GM21528 (cell line): ENCODE measurements around the gene CHRDL1.

Experiments used
- ATAC-seq: cut with Tn5 transposase; IDR thresholded peaks from one replicate; pipeline ENCODE4 v1.9.1; 2021; ENCODE audit warnings: mild to moderate bottlenecking, moderate library complexity; ENCODE audit not compliant: unreplicated experiment, low FRiP score

Gene CHRDL1

DNA sequence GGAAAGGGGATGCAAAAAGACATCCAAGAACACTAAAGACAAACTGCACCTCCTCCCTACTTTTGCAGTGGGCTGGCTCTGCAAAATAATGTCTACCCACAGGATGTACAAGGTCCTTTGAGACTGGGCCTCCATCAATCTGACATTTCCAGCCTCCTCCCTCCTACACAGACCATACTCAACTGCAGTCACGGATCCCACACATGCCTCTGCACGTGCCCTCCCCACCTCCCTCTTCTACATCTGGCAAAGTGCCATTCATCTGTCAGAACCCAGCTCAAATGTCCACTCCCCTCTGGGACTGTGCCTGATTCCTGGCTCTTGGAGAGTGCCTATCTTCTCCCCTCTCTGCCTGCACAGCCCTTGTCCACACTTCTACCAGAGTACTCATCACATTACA is 50.3 kb downstream of the CHRDL1 start:
- no peak for ATAC-seq

DNA sequence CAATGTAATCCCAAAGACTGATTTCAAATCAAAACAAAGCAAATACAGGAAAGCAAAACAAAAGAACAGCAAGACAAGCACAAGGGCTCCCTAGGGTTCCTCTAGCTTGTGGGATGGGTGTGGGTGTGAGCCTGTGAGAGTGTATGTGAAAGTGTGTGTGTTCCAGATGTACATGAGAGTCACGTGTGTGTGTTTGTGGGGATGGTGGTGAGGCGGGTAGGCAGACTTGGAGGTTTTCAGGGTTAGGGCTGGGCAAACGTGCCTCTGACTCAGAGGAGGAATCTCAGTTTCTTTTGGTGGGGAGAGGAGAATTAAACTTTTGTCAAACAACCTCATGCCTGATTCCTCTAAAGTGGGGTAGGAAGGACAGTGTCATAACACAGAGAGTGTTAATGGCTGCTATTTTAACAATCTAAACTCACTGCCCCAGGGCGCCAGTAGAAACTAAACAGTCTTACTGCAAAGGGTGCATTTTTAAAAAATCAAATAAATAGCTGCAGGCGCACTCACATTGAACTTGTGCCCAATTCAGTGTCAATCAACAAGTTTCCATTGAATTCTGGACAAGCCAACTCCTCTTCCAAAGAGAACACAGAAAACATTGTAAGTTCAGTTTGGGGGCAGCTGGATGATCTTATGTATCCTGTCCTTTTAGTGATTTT is 51.8 kb downstream of the CHRDL1 start:
- ATAC-seq: peak; percentile 68

GRCh38 chrX:110741213-110741796 is 54.3 kb downstream of the CHRDL1 start:
- ATAC-seq: no peak

DNA sequence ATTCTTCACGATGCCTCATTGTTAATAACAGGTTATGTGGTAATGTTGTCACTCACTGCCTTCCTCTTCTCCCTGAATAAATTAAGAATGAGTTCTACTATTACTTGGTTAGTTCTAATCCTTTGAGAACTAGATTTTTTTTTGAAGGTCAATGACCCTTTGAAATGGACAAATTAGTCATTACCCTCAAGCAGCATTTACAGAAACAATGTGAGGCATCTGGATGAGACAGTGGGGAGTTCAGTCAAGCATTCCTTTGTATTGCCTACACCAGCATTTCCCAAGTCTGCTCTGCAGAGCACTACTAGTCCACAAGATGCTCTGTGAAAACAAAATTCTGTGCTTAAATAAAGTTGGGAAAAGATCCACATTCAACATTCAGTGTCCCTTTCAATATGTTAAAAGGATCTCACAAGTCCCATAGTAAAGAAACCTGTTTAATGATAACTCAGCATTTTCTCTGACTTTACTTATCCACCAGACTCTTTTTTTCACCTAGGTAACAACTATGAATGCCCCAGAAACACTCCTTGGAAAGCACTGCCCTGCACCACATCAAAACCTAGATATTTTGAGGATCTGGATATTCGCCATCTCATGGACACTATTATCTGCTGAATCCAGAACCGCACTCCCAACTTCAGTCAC is 60.6 kb downstream of the CHRDL1 start:
- no peak for ATAC-seq

DNA sequence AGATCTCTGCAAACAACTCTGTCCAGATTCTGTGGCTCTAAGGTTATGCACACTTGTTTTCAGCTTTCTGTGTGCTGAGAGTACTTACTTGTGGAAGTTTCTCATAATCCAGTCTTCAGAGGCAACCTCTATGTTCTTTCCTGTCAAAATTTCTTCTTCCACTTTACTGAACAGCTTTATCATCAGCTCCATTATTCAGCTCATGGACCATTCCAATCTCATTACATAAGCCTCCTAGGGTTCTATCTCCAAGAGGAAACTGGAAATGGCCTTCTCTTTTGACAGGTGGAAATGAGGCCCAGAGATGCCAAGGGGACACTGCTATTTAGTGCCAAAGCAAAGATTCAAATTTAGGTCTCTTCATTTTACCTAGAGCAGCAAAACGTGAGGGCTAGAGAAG is 61.3 kb downstream of the CHRDL1 start:
- no peak for ATAC-seq

DNA sequence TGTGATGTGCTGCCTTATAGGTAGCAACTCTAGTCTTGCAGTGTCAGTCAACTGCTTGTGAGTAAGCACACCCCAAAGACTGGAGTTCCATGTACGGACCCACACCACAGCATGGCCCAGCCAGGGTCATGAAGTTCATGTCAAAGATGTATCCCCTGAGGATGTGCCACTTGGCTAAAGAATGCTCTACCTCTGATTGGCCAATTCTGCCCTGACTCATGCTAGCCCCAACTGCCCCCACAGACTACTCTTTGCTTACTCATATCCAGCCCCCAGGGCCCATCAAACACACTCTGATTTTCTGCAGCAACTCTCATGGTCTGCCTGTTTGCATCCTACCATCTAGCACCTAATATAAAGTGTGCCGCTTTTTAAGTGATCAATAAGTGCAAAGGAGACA is 62.5 kb downstream of the CHRDL1 start:
- ATAC-seq: no peak

- no peak for ATAC-seq
These were observed 63.4 kb downstream of the CHRDL1 start for GRCh38 chrX:110732266-110732665.

GRCh38 chrX:110723844-110724243 is 71.8 kb downstream of the CHRDL1 start:
- ATAC-seq: no peak

DNA sequence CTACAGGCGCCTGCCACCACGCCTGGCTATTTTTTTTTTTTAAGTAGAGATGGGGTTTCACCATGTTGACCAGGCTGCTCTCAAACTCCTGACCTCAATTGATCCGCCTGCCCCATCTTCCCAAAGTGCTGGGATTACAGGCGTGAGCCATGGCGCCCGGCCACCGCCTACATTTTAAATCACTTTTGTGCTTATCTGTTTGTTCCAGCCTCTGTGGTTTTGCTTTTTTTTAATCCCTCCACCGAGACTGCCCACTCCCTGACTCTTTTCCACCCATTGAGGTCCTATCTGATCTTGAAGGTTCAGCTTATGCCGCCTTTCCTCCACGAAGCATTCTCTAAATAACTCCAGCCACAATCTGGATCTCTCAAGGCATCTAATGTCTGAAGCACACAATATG is 73.5 kb downstream of the CHRDL1 start:
- no peak for ATAC-seq

DNA sequence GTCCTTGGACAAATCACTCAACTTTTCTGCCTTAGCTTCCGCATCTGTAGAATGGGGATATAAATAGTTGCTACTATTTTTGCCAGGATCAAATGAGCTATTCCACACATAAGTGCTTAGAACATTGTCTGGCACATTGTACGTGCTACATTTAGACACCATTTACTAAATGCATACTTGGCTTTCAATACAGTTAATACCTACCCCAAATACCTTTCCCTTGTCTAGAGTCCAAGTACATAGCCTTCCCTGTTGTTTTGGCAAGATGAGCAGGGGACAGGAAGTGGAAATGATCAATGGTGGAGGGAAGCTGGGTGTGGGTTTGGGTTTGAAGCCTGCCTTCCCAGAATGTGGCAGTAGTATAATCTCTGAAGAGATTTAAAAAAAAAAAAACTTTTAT is 82.0 kb downstream of the CHRDL1 start:
- ATAC-seq: no peak

- no peak for ATAC-seq
These were observed 89.2 kb downstream of the CHRDL1 start for GRCh38 chrX:110706446-110706845.

DNA sequence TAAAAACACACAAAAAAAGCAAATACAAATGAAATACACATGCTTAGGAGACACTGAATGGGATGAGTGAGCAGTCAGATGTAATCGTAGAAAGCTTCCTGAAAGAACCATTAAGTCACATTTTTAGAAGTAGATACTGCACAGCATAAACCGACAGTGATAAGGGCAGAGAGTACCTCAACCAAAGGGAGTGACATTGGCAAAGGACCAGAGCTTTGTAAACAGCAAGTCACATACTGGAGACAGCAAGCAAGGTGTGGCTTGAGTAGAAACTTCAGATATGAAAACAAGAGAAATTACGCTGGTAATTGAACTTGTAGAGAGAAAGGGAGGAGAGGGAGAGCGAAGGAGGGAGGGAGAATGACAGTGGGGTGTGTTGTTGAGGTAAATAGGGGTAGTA is 92.0 kb downstream of the CHRDL1 start:
- ATAC-seq: no peak

DNA sequence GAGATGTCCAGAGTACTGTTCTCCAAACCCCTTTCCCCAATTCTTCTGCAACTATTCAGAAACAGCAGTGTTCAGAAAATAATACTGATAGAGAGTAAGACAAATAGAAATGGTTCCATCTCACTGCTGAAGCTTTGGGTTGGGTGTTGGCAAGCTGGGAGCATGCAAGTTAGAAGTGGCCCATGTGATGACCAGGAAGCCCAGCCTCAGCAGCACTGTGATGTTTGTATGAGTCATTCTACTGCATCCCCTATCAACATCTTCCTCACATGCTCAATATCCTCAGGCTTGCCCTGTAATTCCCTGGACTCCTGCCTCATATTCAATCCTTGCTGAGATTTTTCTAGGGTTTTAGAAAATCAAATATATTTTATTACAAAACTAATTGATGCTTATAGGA is 96.5 kb downstream of the CHRDL1 start:
- peak; percentile 19 for ATAC-seq

DNA sequence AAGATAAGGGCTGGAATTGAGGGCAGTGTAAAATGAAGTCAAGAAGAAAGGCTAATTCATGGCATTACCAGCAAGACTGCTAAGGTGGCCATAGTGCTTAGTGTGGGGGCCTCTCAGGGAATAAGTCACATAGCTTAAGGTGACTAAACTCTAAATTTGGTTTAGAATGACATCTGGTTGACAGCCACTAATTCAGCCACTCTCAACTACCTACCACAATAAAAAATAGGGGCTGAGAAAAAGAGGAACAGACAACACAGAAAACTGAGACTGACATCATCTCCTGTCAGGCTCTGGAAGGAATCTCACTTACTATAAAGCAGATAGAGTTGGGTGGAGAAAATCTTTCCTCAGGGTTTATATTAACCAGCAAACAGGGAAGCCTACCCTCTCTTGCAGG is 96.9 kb downstream of the CHRDL1 start:
- ATAC-seq: peak; percentile 80

GRCh38 chrX:110692866-110693265 is 102.8 kb downstream of the CHRDL1 start:
- no peak for ATAC-seq

GRCh38 chrX:110691446-110691845 is 104.2 kb downstream of the CHRDL1 start:
- ATAC-seq: no peak

GRCh38 chrX:110684653-110685052 is 111.0 kb downstream of the CHRDL1 start:
- no peak for ATAC-seq

DNA sequence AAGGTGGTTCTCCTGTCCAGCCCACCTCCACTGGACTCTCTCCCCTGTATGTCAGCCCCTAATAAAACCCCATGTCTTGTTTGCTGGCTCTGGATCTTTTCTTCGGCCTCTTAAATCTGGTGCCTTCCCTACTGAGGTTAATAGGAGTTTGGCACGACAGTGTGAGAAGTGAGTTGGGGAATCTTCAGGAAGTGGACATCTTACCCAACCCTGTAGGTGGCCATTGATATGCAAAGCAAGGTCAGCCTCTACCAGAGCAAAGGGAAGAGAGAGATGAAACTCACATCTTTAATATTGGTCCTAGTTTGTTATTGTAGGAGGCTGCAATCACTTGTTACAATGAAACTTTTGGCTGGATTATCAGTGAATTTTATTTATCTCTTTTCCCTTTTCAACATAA is 111.7 kb downstream of the CHRDL1 start:
- ATAC-seq: no peak

- no peak for ATAC-seq
These were observed 117.0 kb downstream of the CHRDL1 start for GRCh38 chrX:110678591-110678990.

- no peak for ATAC-seq
These were observed 119.7 kb downstream of the CHRDL1 start for GRCh38 chrX:110675886-110676285.

GRCh38 chrX:110671068-110671803 is 124.4 kb downstream of the CHRDL1 start:
- ATAC-seq: peak; percentile 96
